OCI-LY7 (cell line): ENCODE measurements around the gene CLNS1A. TPM values are rescaled to one million over a fixed set of nuclear protein-coding genes. Genes with fewer than 3 reads are reported as not detected.

Source experiments
- BruUV-seq: library from RNA; stranded (reverse); fragments of 400-500 nt; replicated peaks from 2 replicates; lab custom pipeline; 2021; lab: Mats Ljungman, UMichigan
- CTCF ChIA-PET: fragments of 300-600 bp; sonication (Branson Sonifier 250); formaldehyde crosslinking; loops from one replicate; lab custom pipeline; 2022; ENCODE audit warnings: antibody characterized with exemption; ENCODE audit not compliant: unreplicated experiment; lab: Charles Lee
- POLR2A ChIA-PET: fragments of 300-600 bp; sonication (Branson Sonifier 250); formaldehyde crosslinking; loops from one replicate; lab custom pipeline; 2022; ENCODE audit warnings: antibody characterized with exemption; lab: Charles Lee
- DNase-seq: peaks from one replicate; pipeline ENCODE4 v3.0.0-alpha.2; 2015; ENCODE audit warnings: low spot score
- H2AFZ ChIP-seq: fragments of 200-600 bp; sonication (generic), shearing (Covaris generic); 2 replicates; pipeline ENCODE4 v1.6.1; 2014; ENCODE audit warnings: mild to moderate bottlenecking, antibody characterized with exemption, low read length, moderate library complexity
- H3K27ac ChIP-seq: fragments of 200-600 bp; sonication (generic); 2 replicates; pipeline ENCODE4 v1.5.1; 2014; ENCODE audit warnings: mixed run types, low read depth, mild to moderate bottlenecking, moderate library complexity, low read length, inconsistent platforms; ENCODE audit not compliant: poor library complexity, severe bottlenecking
- H3K36me3 ChIP-seq: fragments of 200-600 bp; sonication (generic); 2 replicates; pipeline ENCODE4 v1.6.1; 2014; ENCODE audit warnings: mild to moderate bottlenecking, antibody characterized with exemption, low read length, moderate library complexity, mixed read lengths; ENCODE audit not compliant: insufficient read depth
- H3K4me1 ChIP-seq: fragments of 200-600 bp; sonication (generic); 2 replicates; pipeline ENCODE4 v1.5.1; 2014; ENCODE audit warnings: mild to moderate bottlenecking, low read length; ENCODE audit not compliant: insufficient read depth, poor library complexity, severe bottlenecking
- H3K4me2 ChIP-seq: fragments of 200-600 bp; sonication (generic); 2 replicates; pipeline ENCODE4 v1.6.1; 2014; ENCODE audit warnings: mild to moderate bottlenecking, low read length
- H3K4me3 ChIP-seq: fragments of 200-600 bp; sonication (generic); 2 replicates; pipeline ENCODE4 v1.5.1; 2014; ENCODE audit warnings: mild to moderate bottlenecking, low read depth, low read length; ENCODE audit not compliant: poor library complexity, severe bottlenecking
- H3K79me2 ChIP-seq: fragments of 200-600 bp; sonication (generic); 2 replicates; pipeline ENCODE4 v1.6.1; 2016; ENCODE audit warnings: low read depth, mild to moderate bottlenecking, low read length, moderate library complexity, mixed read lengths; ENCODE audit not compliant: insufficient read depth
- H3K9me2 ChIP-seq: fragments of 200-600 bp; sonication (generic); 2 replicates; pipeline ENCODE4 v1.6.1; 2016; ENCODE audit warnings: mild to moderate bottlenecking, low read length, mixed read lengths; ENCODE audit not compliant: insufficient read depth
- H3K9me3 ChIP-seq: fragments of 200-600 bp; sonication (generic); 2 replicates; pipeline ENCODE4 v1.6.1; 2014; ENCODE audit warnings: mild to moderate bottlenecking, mixed run types, low read length, mixed read lengths
- H4K20me1 ChIP-seq: fragments of 200-600 bp; sonication (generic); 2 replicates; pipeline ENCODE4 v1.6.1; 2014; ENCODE audit warnings: mild to moderate bottlenecking, antibody characterized with exemption, low read length, moderate library complexity, mixed read lengths; ENCODE audit not compliant: insufficient read depth
- CTCF ChIP-seq: fragments of 200-600 bp; sonication (generic); conservative IDR thresholded peaks from 2 replicates; pipeline ENCODE4 v1.5.1; 2014; ENCODE audit warnings: mild to moderate bottlenecking, antibody characterized with exemption, low read length, moderate library complexity, mixed read lengths
- EZH2phosphoT487 ChIP-seq: fragments of 200-600 bp; sonication (generic); IDR thresholded peaks from 2 replicates; pipeline ENCODE4 v1.6.1; 2018; ENCODE audit warnings: low read depth, borderline replicate concordance, mild to moderate bottlenecking, mixed run types, antibody characterized with exemption, low read length, moderate library complexity, mixed read lengths
- intact Hi-C: fragments of 100-400 bp; cut with micrococcal nuclease; formaldehyde crosslinking; loops from one replicate; pipeline ENCODE4 v1.10.0; 2022; ENCODE audit not compliant: unreplicated experiment
- total RNA-seq, 2 experiments: library from RNA; depleted of rRNA in 1 of 2; stranded (reverse); fragments of >200 nt in 1 of 2; shearing (Covaris generic) in 1 of 2; gene quantifications; 2 replicates each; pipeline ENCODE4 v1.2.3, GENCODE V29; 2014 to 2022

The CLNS1A gene
- total RNA-seq, 2 experiments from 2014 or later = 110 to 115 TPM

- H3K9me3 ChIP-seq = no peaks in the 10 kb centered on the region
- H3K27ac ChIP-seq = no peak overlapping the region
- DNase-seq = no peak
- H3K36me3 ChIP-seq = peaks cover 90% of the 10 kb centered on the region
- H3K4me2 ChIP-seq = no peak overlapping the region
- POLR2A ChIA-PET = interaction anchor here (0.6 kb wide), 2 partner anchors 16 to 623 kb away, joined by 3 to 4 read pairs; no protein-coding TSS in a partner anchor
- intact Hi-C loops = no loop called here
- H2AFZ ChIP-seq = no peak overlapping the region
- H3K9me2 ChIP-seq = no peaks in the 10 kb centered on the region
- no TSS peak for BruUV-seq
- H3K4me3 ChIP-seq = no peak overlapping the region
- H3K4me1 ChIP-seq = no peaks in the 10 kb centered on the region
- CTCF ChIA-PET = no interaction called here
- no peaks in the 10 kb centered on the region for H4K20me1 ChIP-seq
- no peaks in the 10 kb centered on the region for H3K79me2 ChIP-seq
- TF ChIP-seq EZH2phosphoT487 = no peak
- TF ChIP-seq CTCF = no peak
Measured at GRCh38 chr11:77677138-77677537, 39.5 kb upstream of the CLNS1A start.

GRCh38 chr11:77672264-77672663, 34.7 kb upstream of the CLNS1A start:
- H3K4me1 ChIP-seq = no peaks in the 10 kb centered on the region
- no peak overlapping the region for H3K27ac ChIP-seq
- CTCF ChIA-PET = no interaction called here
- no peaks in the 10 kb centered on the region for H3K9me2 ChIP-seq
- DNase-seq = no peak
- no peaks in the 10 kb centered on the region for H4K20me1 ChIP-seq
- BruUV-seq = no TSS peak
- intact Hi-C loops = no loop called here
- TF ChIP-seq EZH2phosphoT487 = no peak
- TF ChIP-seq CTCF = no peak
- POLR2A ChIA-PET = interaction anchor here (0.9 kb wide), 1 partner anchor 56 kb away, joined by 3 read pairs; no protein-coding TSS in a partner anchor
- peaks cover 94% of the 10 kb centered on the region for H3K36me3 ChIP-seq
- H3K9me3 ChIP-seq = no peaks in the 10 kb centered on the region
- no peak overlapping the region for H3K4me2 ChIP-seq
- H3K79me2 ChIP-seq = no peaks in the 10 kb centered on the region
- no peak overlapping the region for H2AFZ ChIP-seq
- no peak overlapping the region for H3K4me3 ChIP-seq

- BruUV-seq = no TSS peak
- peaks cover 91% of the 10 kb centered on the region for H3K36me3 ChIP-seq
- H3K4me3 ChIP-seq = no peak overlapping the region
- H3K27ac ChIP-seq = no peak overlapping the region
- DNase-seq = no peak
- no peaks in the 10 kb centered on the region for H4K20me1 ChIP-seq
- intact Hi-C loops = no loop called here
- ChIA-PET POLR2A (interaction anchor here (1.3 to 1.6 kb wide), 3 partner anchors 10 to 33 kb away, joined by 3 to 5 read pairs (median 5); partner anchors contain the start of gene CLNS1A), CTCF (no interaction called here)
- TF ChIP-seq CTCF = no peak
- TF ChIP-seq EZH2phosphoT487 = no peak
- H3K9me3 ChIP-seq = no peaks in the 10 kb centered on the region
- no peak overlapping the region for H2AFZ ChIP-seq
- H3K4me1 ChIP-seq = no peaks in the 10 kb centered on the region
- no peaks in the 10 kb centered on the region for H3K79me2 ChIP-seq
- no peaks in the 10 kb centered on the region for H3K9me2 ChIP-seq
- H3K4me2 ChIP-seq = no peak overlapping the region
Measured at GRCh38 chr11:77669848-77670511, 32.4 kb upstream of the CLNS1A start.
